HG03095 (cell line): ENCODE data around the gene SOCS3.
"Not testable (repeated sequence)": the region's sequence is repeated elsewhere in the genome, so short reads cannot be mapped to it uniquely, and the experiment has no call there.

Source experiments
- ATAC-seq: cut with Tn5 transposase; IDR thresholded peaks from one replicate; pipeline ENCODE4 v1.9.1; 2021; ENCODE audit warnings: moderate library complexity; ENCODE audit not compliant: unreplicated experiment

The SOCS3 gene

GRCh38 chr17:78313735-78314648 lies 45.9 kb downstream of the SOCS3 start:
- ATAC-seq, result no peak

DNA sequence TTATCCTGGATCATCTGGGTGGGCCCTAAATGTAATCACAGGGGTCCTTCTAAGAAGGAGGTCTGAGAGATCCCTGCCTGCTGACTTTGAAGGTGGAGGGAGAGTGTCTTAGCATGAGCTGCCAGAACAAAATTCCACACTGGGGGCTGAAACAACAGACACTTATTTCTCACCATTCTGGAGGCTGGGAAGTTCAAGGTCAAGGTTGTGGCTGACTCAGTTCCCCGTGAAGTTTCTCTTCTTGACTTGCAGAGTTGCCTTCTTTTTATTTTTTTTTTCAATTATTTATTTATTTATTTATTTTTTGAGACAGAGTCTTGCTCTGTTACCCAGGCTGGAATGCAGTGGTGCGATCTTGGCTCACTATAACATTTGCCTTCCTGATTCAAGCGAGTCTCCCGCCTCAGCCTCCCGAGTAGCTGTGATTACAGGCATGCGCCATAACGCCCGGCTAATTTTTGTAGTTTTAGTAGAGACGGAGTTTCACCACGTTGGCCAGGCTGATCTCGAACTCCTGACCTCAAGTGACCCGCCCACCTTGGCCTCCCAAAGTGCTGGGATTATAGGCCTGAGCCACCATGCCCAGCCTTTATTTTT lies 50.1 kb downstream of the SOCS3 start:
- not testable (repeated sequence) for ATAC-seq

- ATAC-seq, result no peak
Observed at GRCh38 chr17:78307887-78308638, 51.8 kb downstream of the SOCS3 start.

DNA sequence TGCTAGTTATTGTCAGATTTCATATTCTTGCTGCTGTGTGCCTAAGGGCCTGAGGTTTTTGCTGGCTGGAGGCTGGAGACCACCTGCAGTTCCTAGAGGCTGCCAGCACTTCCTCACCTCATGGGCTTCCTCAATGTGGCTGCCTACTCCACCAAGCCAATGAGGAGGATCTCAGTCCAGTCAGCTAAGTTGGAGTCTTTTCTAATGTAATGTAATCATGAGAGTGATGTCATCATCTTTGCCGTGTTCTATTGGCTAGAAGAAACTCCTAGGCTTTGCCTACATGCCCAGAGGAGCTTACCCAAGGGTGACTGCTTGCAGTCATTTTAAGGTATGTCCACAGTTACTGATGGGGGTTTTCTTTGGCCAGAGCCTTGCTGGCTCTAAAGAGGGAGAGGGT lies 53.0 kb downstream of the SOCS3 start:
- ATAC-seq, result no peak
